Gastrocnemius medialis (tissue), 4 donors: ENCODE data around the gene SHB. TPM values are rescaled to one million over a fixed set of nuclear protein-coding genes. Genes with fewer than 3 reads are reported as not detected.
A peak's percentile ranks its signal among the peaks of the same experiment; 100 is the strongest.

Experiments
- ATAC-seq, 2 donors: fragments of 150-250 bp; one replicate each; pipeline ENCODE4 v1.9.1; 2016
- DNase-seq, 2 donors: peaks; one replicate each; pipeline ENCODE4 v3.0.0-alpha.2; 2019
- H3K27ac ChIP-seq, 4 donors: fragments of 200-600 bp; sonication (generic); 1 replicate in 1 of 4; 2 replicates in 3 of 4; pipeline ENCODE4 v1.5.1; 2016 to 2018; ENCODE audit warnings: mild to moderate bottlenecking in 2 of 4, moderate library complexity in 1 of 4
- H3K27me3 ChIP-seq, 3 donors: fragments of 200-600 bp; sonication (generic) in 2 of 3; 1 replicate in 1 of 3; 2 replicates in 2 of 3; pipeline versions ENCODE4 v1.5.1 to v1.6.0; 2016 to 2019; ENCODE audit warnings: mild to moderate bottlenecking in 1 of 3, moderate library complexity in 1 of 3
- H3K36me3 ChIP-seq, 2 donors: fragments of 200-600 bp; sonication (generic) in 1 of 2; one replicate each; pipeline ENCODE4 v1.5.1; 2017 to 2018
- H3K4me1 ChIP-seq, 2 donors: fragments of 200-600 bp; sonication (generic) in 1 of 2; one replicate each; pipeline ENCODE4 v1.5.1; 2016 to 2017; ENCODE audit warnings: mild to moderate bottlenecking in 2 of 2
- H3K4me3 ChIP-seq, 4 donors: fragments of 200-600 bp; sonication (generic) in 3 of 4; 1 replicate in 1 of 4; 2 replicates in 3 of 4; pipeline ENCODE4 v1.5.1; 2016 to 2019; ENCODE audit warnings: mild to moderate bottlenecking in 2 of 4
- H3K9me3 ChIP-seq, 3 donors: fragments of 200-600 bp; sonication (generic) in 2 of 3; 1 replicate in 1 of 3; 2 replicates in 2 of 3; pipeline ENCODE4 v1.5.1; 2016 to 2019
- CTCF ChIP-seq, 5 experiments: fragments of 450-650 bp in 3 of 5; fragments of 200-600 bp in 2 of 5; sonication (generic) in 2 of 5; IDR thresholded peaks in 4 of 5; conservative IDR thresholded peaks in 1 of 5; 1 replicate in 4 of 5; 2 replicates in 1 of 5; pipeline ENCODE4 v1.5.1; 2016 to 2019; ENCODE audit warnings: antibody characterized with exemption in 5 of 5, mild to moderate bottlenecking in 3 of 5, moderate library complexity in 3 of 5
- POLR2A ChIP-seq, 2 donors: fragments of 450-650 bp; IDR thresholded peaks; one replicate each; pipeline ENCODE4 v1.6.1; 2017; ENCODE audit warnings: antibody characterized with exemption in 2 of 2, mild to moderate bottlenecking in 2 of 2, moderate library complexity in 2 of 2
- in situ Hi-C, 4 donors: fragments of 200-750 bp; cut with MboI; loops; one replicate each; pipeline versions ENCODE4 v1.15.0 to v1.8.0; 2017; ENCODE audit warnings: low sequenced_read_pairs in 4 of 4
- intact Hi-C: fragments of 100-400 bp; cut with DNase I; formaldehyde crosslinking; loops from one replicate; pipeline ENCODE4 v1.15.1; 2023; ENCODE audit warnings: low total_unique reads
- total RNA-seq, 4 donors: library from RNA; depleted of rRNA; stranded (reverse); fragments of >200 nt; gene quantifications; one replicate each; pipeline versions ENCODE4 v1.1.0 to v1.2.3, GENCODE V29; 2016

SHB gene
- total RNA-seq, 4 donors from 2014 or later, result 1.2 to 6.1 (median 4.6) TPM

- Histone ChIP-seq H3K9me3 (no peaks in the 10 kb centered on the region), H3K4me3 (no peak overlapping the region), H3K36me3 (no peaks in the 10 kb centered on the region), H3K27ac (no peak overlapping the region), H3K4me1 (peaks cover 31 to 39% of the 10 kb centered on the region in 2 donors), H3K27me3 (no peaks in the 10 kb centered on the region)
- DNase-seq (no peak), ATAC-seq (no peak)
- intact Hi-C loops, result no loop called here
- TF ChIP-seq POLR2A (IDR thresholded peaks at IDR 0.05), result no peak
- TF ChIP-seq CTCF (IDR thresholded peaks at IDR 0.05 in 4 of 5, conservative IDR thresholded peaks at IDR 0.05 in 1 of 5), result no peak
- in situ Hi-C loops, result no loop called here
These were observed 49.9 kb downstream of the SHB start for GRCh38 chr9:38018958-38019602.

GRCh38 chr9:38018241-38018957, 50.6 kb downstream of the SHB start:
- Histone ChIP-seq H3K9me3 (no peaks in the 10 kb centered on the region), H3K27me3 (no peaks in the 10 kb centered on the region), H3K4me3 (no peak overlapping the region), H3K27ac (no peak overlapping the region), H3K36me3 (no peaks in the 10 kb centered on the region), H3K4me1 (peaks cover 29 to 39% of the 10 kb centered on the region in 2 donors)
- intact Hi-C loops (no loop called here), in situ Hi-C loops (no loop called here)
- ATAC-seq, result no peak
- TF ChIP-seq POLR2A (IDR thresholded peaks at IDR 0.05), result no peak
- DNase-seq, result no peak

GRCh38 chr9:38017885-38018186, 51.2 kb downstream of the SHB start:
- no peaks in the 10 kb centered on the region for H3K36me3 ChIP-seq
- ATAC-seq (no peak), DNase-seq (no peak)
- H3K27ac ChIP-seq, result no peak overlapping the region
- H3K4me1 ChIP-seq, result peaks cover 29 to 39% of the 10 kb centered on the region in 2 donors
- H3K4me3 ChIP-seq, result no peak overlapping the region
- intact Hi-C loops, result loop anchor here (1.0 to 2.0 kb wide), 3 partner anchors 51 to 362 kb away; partner anchors contain the start of gene SHB
- in situ Hi-C loops, result no loop called here
- TF ChIP-seq POLR2A (IDR thresholded peaks at IDR 0.05) (no peak), CTCF (IDR thresholded peaks at IDR 0.05 in 4 of 5, conservative IDR thresholded peaks at IDR 0.05 in 1 of 5) (no peak)
- no peaks in the 10 kb centered on the region for H3K27me3 ChIP-seq
- H3K9me3 ChIP-seq, result no peaks in the 10 kb centered on the region

- in situ Hi-C loops (no loop called here), intact Hi-C loops (loop anchor here (1.0 to 2.0 kb wide), 3 partner anchors 51 to 363 kb away; partner anchors contain the start of gene SHB)
- peak; percentile 91 to 92 for ATAC-seq
These were observed 51.7 kb downstream of the SHB start for GRCh38 chr9:38017149-38017884.

More at GRCh38 chr9:38017149-38017884, 51.7 kb downstream of the SHB start:
- peak; percentile 53 to 74 for DNase-seq
- TF ChIP-seq POLR2A (IDR thresholded peaks at IDR 0.05) (no peak), CTCF (IDR thresholded peaks at IDR 0.05 in 4 of 5, conservative IDR thresholded peaks at IDR 0.05 in 1 of 5) (peak; percentile 39 to 67 (median 58))
- Histone ChIP-seq H3K9me3 (no peaks in the 10 kb centered on the region), H3K36me3 (no peaks in the 10 kb centered on the region), H3K4me1 (peaks cover 29 to 39% of the 10 kb centered on the region in 2 donors), H3K27ac (peak overlapping the region in 2 of 4 donors; percentile 20 to 26), H3K27me3 (no peaks in the 10 kb centered on the region), H3K4me3 (peak overlapping the region; percentile 16 to 30 (median 21))
